GM18951 (cell line): ENCODE data around the gene CLNK.

Experiments
- POLR2A ChIP-seq: IDR thresholded peaks from 4 replicates; pipeline ENCODE4 v1.6.1; 2011; ENCODE audit warnings: mild to moderate bottlenecking; ENCODE audit not compliant: insufficient read length, insufficient read depth; ENCODE audit errors: extremely low read depth
- in situ Hi-C: fragments of 300-500 bp; cut with MboI; formaldehyde crosslinking; loops from one replicate; pipeline ENCODE4 v1.12.0; 2022; ENCODE audit warnings: low sequenced_read_pairs, mixed read lengths, inconsistent platforms; ENCODE audit not compliant: unreplicated experiment

CLNK gene

GRCh38 chr4:10716163-10716562, 31.6 kb upstream of the CLNK start:
- in situ Hi-C loops = no loop called here
- TF ChIP-seq POLR2A = no peak

GRCh38 chr4:10715696-10716095, 31.1 kb upstream of the CLNK start:
- in situ Hi-C loops = no loop called here
- no peak for TF ChIP-seq POLR2A

GRCh38 chr4:10715135-10715534, 30.6 kb upstream of the CLNK start:
- no peak for TF ChIP-seq POLR2A
- in situ Hi-C loops = no loop called here

GRCh38 chr4:10713591-10713990, 29.0 kb upstream of the CLNK start:
- no peak for TF ChIP-seq POLR2A
- in situ Hi-C loops = no loop called here

GRCh38 chr4:10706236-10706635, 21.7 kb upstream of the CLNK start:
- TF ChIP-seq POLR2A = no peak
- in situ Hi-C loops = no loop called here

- TF ChIP-seq POLR2A = no peak
- in situ Hi-C loops = no loop called here
These were observed 19.9 kb upstream of the CLNK start for GRCh38 chr4:10704430-10704810.

GRCh38 chr4:10703766-10704429, 19.3 kb upstream of the CLNK start:
- no peak for TF ChIP-seq POLR2A
- in situ Hi-C loops = no loop called here

- in situ Hi-C loops = no loop called here
These were observed 18.6 kb upstream of the CLNK start for GRCh38 chr4:10703156-10703555.

GRCh38 chr4:10701702-10702460, 17.3 kb upstream of the CLNK start:
- no peak for TF ChIP-seq POLR2A
- in situ Hi-C loops = no loop called here

More at GRCh38 chr4:10703156-10703555, 18.6 kb upstream of the CLNK start:
- no peak for TF ChIP-seq POLR2A

GRCh38 chr4:10701161-10701560, 16.6 kb upstream of the CLNK start:
- in situ Hi-C loops = no loop called here
- TF ChIP-seq POLR2A = no peak

GRCh38 chr4:10698172-10698571, 13.6 kb upstream of the CLNK start:
- in situ Hi-C loops = no loop called here
- no peak for TF ChIP-seq POLR2A

GRCh38 chr4:10697086-10697485, 12.5 kb upstream of the CLNK start:
- in situ Hi-C loops = no loop called here

GRCh38 chr4:10696253-10696652, 11.7 kb upstream of the CLNK start:
- in situ Hi-C loops = no loop called here
- no peak for TF ChIP-seq POLR2A

More at GRCh38 chr4:10697086-10697485, 12.5 kb upstream of the CLNK start:
- no peak for TF ChIP-seq POLR2A

- in situ Hi-C loops = no loop called here
- no peak for TF ChIP-seq POLR2A
These were observed 10.3 kb upstream of the CLNK start for GRCh38 chr4:10694828-10695209.

GRCh38 chr4:10694151-10694827, 9.7 kb upstream of the CLNK start:
- in situ Hi-C loops = no loop called here
- no peak for TF ChIP-seq POLR2A
